Neutrophil (primary cell): ENCODE data around the gene NXN.

Source experiments
- H3K27ac ChIP-seq: fragments of 200-600 bp; sonication (generic); 2 replicates; pipeline ENCODE4 v1.5.1; 2016; ENCODE audit warnings: mild to moderate bottlenecking, moderate library complexity
- H3K27me3 ChIP-seq: fragments of 200-600 bp; sonication (generic); 2 replicates; pipeline ENCODE4 v1.6.0; 2016; ENCODE audit warnings: mild to moderate bottlenecking
- H3K36me3 ChIP-seq: fragments of 200-600 bp; sonication (generic); 2 replicates; pipeline ENCODE4 v1.5.1; 2017
- H3K4me1 ChIP-seq, 2 experiments: fragments of 200-600 bp in 1 of 2; sonication (generic) in 1 of 2; 1 replicate in 1 of 2; 2 replicates in 1 of 2; pipeline versions ENCODE4 v1.5.1 to v1.6.1; 2013 to 2016; ENCODE audit warnings: low read depth in 1 of 2, low read length in 1 of 2, mild to moderate bottlenecking in 1 of 2, moderate library complexity in 1 of 2; ENCODE audit not compliant: control insufficient read depth in 1 of 2, insufficient read depth in 1 of 2
- H3K4me3 ChIP-seq, 2 experiments: fragments of 200-600 bp in 1 of 2; sonication (generic) in 1 of 2; 1 replicate in 1 of 2; 2 replicates in 1 of 2; pipeline ENCODE4 v1.5.1; 2013 to 2016; ENCODE audit warnings: low read depth in 1 of 2, low read length in 1 of 2, mild to moderate bottlenecking in 1 of 2, moderate library complexity in 1 of 2
- H3K9me3 ChIP-seq: fragments of 200-600 bp; sonication (generic); 2 replicates; pipeline ENCODE4 v1.5.1; 2016
- CTCF ChIP-seq: fragments of 200-600 bp; sonication (generic); IDR thresholded peaks from 2 replicates; pipeline ENCODE4 v1.5.1; 2016; ENCODE audit warnings: antibody characterized with exemption

Gene NXN

GRCh38 chr17:968812-969730, 10.5 kb downstream of the NXN start:
- peaks cover 90% of the 10 kb centered on the region for H3K27me3 ChIP-seq
- TF ChIP-seq CTCF: no peak
- H3K4me1 ChIP-seq: no peaks in the 10 kb centered on the region
- no peak overlapping the region for H3K27ac ChIP-seq
- no peaks in the 10 kb centered on the region for H3K9me3 ChIP-seq
- no peak overlapping the region for H3K4me3 ChIP-seq
- H3K36me3 ChIP-seq: no peaks in the 10 kb centered on the region

- no peaks in the 10 kb centered on the region for H3K9me3 ChIP-seq
- H3K36me3 ChIP-seq: no peaks in the 10 kb centered on the region
- TF ChIP-seq CTCF: no peak
- no peak overlapping the region for H3K27ac ChIP-seq
- H3K4me3 ChIP-seq: no peak overlapping the region
- no peaks in the 10 kb centered on the region for H3K4me1 ChIP-seq
- H3K27me3 ChIP-seq: peaks cover 91% of the 10 kb centered on the region
Measured at GRCh38 chr17:967122-967521, 12.5 kb downstream of the NXN start.

GRCh38 chr17:965311-965989, 14.1 kb downstream of the NXN start:
- Histone ChIP-seq H3K4me1 (no peaks in the 10 kb centered on the region), H3K27ac (no peak overlapping the region), H3K9me3 (no peaks in the 10 kb centered on the region), H3K4me3 (no peak overlapping the region), H3K27me3 (peaks cover 90% of the 10 kb centered on the region), H3K36me3 (no peaks in the 10 kb centered on the region)
- no peak for TF ChIP-seq CTCF

GRCh38 chr17:964876-965275, 14.7 kb downstream of the NXN start:
- Histone ChIP-seq H3K9me3 (no peaks in the 10 kb centered on the region), H3K4me3 (no peak overlapping the region), H3K36me3 (no peaks in the 10 kb centered on the region), H3K27ac (no peak overlapping the region), H3K27me3 (peaks cover 90% of the 10 kb centered on the region), H3K4me1 (no peaks in the 10 kb centered on the region)
- no peak for TF ChIP-seq CTCF

GRCh38 chr17:962670-963069, 16.9 kb downstream of the NXN start:
- H3K36me3 ChIP-seq: no peaks in the 10 kb centered on the region
- H3K27ac ChIP-seq: no peak overlapping the region
- TF ChIP-seq CTCF: no peak
- peaks cover 70% of the 10 kb centered on the region for H3K27me3 ChIP-seq
- no peak overlapping the region for H3K4me3 ChIP-seq
- H3K4me1 ChIP-seq: no peaks in the 10 kb centered on the region
- no peaks in the 10 kb centered on the region for H3K9me3 ChIP-seq
